Erythroblast (primary cell): ENCODE results near the gene DPEP3.

Experiments
- GATA1 ChIP-seq: IDR thresholded peaks from 2 replicates; pipeline ENCODE4 v1.6.1; 2011; ENCODE audit warnings: low read depth, mild to moderate bottlenecking, control low read depth, low read length, moderate library complexity
- POLR2A ChIP-seq: IDR thresholded peaks from 2 replicates; pipeline ENCODE4 v1.6.1; 2011; ENCODE audit warnings: mild to moderate bottlenecking, low read length

DNA sequence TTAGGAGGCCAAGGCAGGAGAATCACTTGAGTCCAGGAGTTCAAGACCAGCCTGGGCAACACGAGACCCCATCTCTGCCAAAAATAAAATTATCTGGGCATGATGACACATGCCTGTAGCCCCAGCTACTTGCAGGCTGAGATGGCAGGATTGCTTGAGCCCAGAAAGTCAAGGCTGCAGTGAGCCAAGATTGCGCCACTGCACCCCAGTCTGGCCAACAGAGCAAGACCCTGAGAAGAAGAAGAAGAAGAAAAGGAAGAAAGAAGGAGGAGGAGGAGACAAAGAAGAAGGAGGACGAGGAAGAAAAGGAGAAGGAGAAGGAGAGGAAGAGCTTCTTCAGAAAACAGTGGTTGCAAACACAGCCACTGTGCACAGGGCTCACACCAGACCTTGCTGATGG lies 8.4 kb upstream of the DPEP3 start:
- no peak for TF ChIP-seq POLR2A
- TF ChIP-seq GATA1, result no peak
